ENCODE results near the gene SLC16A13. TPM values are rescaled to one million over a fixed set of nuclear protein-coding genes. Genes with fewer than 3 reads are reported as not detected.

SLC16A13 gene
- total and polyA plus RNA-seq, 2 of the 8 experiments (the other 6 are each of a cell fraction or from before 2014, with no cell fraction given): 5.4 to 5.8 TPM

DNA sequence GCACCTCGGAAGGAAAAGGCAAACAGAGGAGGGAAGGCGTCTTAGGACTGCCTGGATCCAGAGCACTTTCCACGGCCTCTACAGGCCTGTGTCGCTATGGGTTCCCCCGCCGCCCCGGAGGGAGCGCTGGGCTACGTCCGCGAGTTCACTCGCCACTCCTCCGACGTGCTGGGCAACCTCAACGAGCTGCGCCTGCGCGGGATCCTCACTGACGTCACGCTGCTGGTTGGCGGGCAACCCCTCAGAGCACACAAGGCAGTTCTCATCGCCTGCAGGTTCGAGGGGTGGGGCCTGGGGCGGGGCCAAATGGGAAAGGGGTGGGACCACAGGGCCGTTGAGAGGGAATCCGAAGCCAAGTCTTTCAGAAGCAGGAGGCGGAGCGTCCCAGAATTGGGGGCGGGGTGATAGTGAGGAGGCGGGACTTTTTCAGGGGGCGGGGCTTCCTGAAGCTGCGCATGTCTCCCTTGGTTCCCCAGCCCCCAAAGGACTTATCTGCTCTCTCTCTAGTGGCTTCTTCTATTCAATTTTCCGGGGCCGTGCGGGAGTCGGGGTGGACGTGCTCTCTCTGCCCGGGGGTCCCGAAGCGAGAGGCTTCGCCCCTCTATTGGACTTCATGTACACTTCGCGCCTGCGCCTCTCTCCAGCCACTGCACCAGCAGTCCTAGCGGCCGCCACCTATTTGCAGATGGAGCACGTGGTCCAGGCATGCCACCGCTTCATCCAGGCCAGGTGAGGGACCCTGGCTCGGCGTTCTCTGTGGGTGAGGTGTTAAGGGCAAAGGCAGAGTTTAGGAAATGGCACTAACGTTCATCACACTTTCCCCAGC lies 12.0 kb upstream of the SLC16A13 start (continued):
- TF ChIP-seq CHD2 (IDR thresholded peaks at IDR 0.05; ENCODE audit: low read length) (no peak), GTF2F1 (IDR thresholded peaks at IDR 0.05; ENCODE audit: borderline replicate concordance, low read depth, low read length) (no peak), CBX5 (IDR thresholded peaks at IDR 0.05; ENCODE audit: low read depth, low read length) (no peak), JUN (IDR thresholded peaks at IDR 0.05; ENCODE audit: low read depth, low read length) (no peak), CHD1 (IDR thresholded peaks at IDR 0.05; ENCODE audit: low read depth, low read length) (no peak), POU5F1 (IDR thresholded peaks at IDR 0.05; ENCODE audit: low read depth, low read length) (no peak), TAF7 (optimal IDR thresholded peaks at IDR 0.05; ENCODE audit: borderline replicate concordance, low read depth, low read length) (no peak), CTBP2 (IDR thresholded peaks at IDR 0.05; ENCODE audit: borderline replicate concordance, insufficient read depth, insufficient read length, low read length) (no peak), CREB1 (IDR thresholded peaks at IDR 0.05) (peak; percentile 83), RAD21 (IDR thresholded peaks at IDR 0.05 in 1 of 2, conservative IDR thresholded peaks at IDR 0.05 in 1 of 2; ENCODE audit: low read depth in 2 of 2, low read length in 2 of 2) (no peak), GABPA (IDR thresholded peaks at IDR 0.05; ENCODE audit: borderline replicate concordance, insufficient read depth, low read length) (no peak), SP4 (IDR thresholded peaks at IDR 0.05; ENCODE audit: low read length) (no peak), EGR1 (IDR thresholded peaks at IDR 0.05; ENCODE audit: borderline replicate concordance, low read depth, low read length) (no peak), RXRA (IDR thresholded peaks at IDR 0.05; ENCODE audit: insufficient read depth, low read depth, low read length) (no peak), NRF1 (IDR thresholded peaks at IDR 0.05; ENCODE audit: low read depth, low read length) (peak; percentile 94), SUZ12 (IDR thresholded peaks at IDR 0.05; ENCODE audit: low read length) (no peak), TAF1 (IDR thresholded peaks at IDR 0.05; ENCODE audit: low read depth, low read length) (no peak), CBX8 (IDR thresholded peaks at IDR 0.05; ENCODE audit: borderline replicate concordance, low read depth, low read length) (no peak), FOSL1 (IDR thresholded peaks at IDR 0.05; ENCODE audit: insufficient read depth, low read depth, low read length) (no peak), HDAC2 (IDR thresholded peaks at IDR 0.05; ENCODE audit: borderline replicate concordance in 1 of 2, low read depth in 2 of 2, low read length in 2 of 2) (no peak; a peak in 1 of 4 replicates), TEAD4 (IDR thresholded peaks at IDR 0.05; ENCODE audit: low read depth, low read length) (no peak)
- TF ChIP-seq, protein P1, sequence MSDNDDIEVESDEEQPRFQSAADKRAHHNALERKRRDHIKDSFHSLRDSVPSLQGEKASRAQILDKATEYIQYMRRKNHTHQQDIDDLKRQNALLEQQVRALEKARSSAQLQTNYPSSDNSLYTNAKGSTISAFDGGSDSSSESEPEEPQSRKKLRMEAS (IDR thresholded peaks at IDR 0.05): peak; percentile 91

Measured in H1 (cell line).